ENCODE measurements around the gene NF1.

DNA sequence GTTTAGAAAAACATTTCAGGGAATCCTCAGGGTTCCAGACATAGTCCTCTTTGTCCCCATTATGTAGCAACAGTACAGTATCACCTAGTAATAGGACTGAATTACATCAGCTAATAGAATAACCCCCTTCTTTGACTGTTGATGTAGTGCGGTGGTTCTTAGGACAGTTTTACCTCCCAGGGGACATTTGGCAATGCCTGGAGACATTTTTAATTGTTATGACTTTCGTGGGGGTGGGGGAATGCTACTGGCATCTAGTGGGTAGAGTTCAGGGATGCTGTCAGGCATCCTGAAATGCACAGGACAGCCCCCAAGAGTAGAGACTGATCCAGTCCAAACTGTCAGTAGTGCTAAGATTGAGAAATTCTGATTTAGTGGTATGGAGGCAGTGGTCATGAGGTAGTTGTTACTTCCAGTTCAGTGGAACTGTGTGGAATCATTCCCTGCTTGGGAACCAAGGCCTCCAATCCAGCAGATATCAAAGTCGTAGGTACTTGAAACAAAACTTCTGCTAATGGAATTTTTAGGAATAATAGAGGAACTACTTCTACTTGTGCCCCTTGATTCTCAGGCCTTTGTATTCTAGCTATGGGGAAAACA is 20.3 kb downstream of the NF1 start:
- TF ChIP-seq, protein P1, sequence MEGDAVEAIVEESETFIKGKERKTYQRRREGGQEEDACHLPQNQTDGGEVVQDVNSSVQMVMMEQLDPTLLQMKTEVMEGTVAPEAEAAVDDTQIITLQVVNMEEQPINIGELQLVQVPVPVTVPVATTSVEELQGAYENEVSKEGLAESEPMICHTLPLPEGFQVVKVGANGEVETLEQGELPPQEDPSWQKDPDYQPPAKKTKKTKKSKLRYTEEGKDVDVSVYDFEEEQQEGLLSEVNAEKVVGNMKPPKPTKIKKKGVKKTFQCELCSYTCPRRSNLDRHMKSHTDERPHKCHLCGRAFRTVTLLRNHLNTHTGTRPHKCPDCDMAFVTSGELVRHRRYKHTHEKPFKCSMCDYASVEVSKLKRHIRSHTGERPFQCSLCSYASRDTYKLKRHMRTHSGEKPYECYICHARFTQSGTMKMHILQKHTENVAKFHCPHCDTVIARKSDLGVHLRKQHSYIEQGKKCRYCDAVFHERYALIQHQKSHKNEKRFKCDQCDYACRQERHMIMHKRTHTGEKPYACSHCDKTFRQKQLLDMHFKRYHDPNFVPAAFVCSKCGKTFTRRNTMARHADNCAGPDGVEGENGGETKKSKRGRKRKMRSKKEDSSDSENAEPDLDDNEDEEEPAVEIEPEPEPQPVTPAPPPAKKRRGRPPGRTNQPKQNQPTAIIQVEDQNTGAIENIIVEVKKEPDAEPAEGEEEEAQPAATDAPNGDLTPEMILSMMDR (IDR thresholded peaks at IDR 0.05; ENCODE audit: insufficient read depth, low read length, poor library complexity, severe bottlenecking) = no peak
- no peak for TF ChIP-seq EZH2phosphoT487 (conservative IDR thresholded peaks at IDR 0.05; ENCODE audit: low read length)

Data from SU-DHL-6 (cell line).